ENCODE results near the gene CAMK2D.
"Not testable (repeated sequence)": the region's sequence is repeated elsewhere in the genome, so short reads cannot be mapped to it uniquely, and the experiment has no call there.

GRCh38 chr4:113705097-113705496 is 56.4 kb downstream of the CAMK2D start:
- TF ChIP-seq POLR2A, CTCF, POLR2AphosphoS5, EP300 (IDR thresholded peaks at IDR 0.05): not testable (repeated sequence)
